ENCODE results near the gene GLYATL2. TPM values are rescaled to one million over a fixed set of nuclear protein-coding genes. Genes with fewer than 3 reads are reported as not detected.

Gene GLYATL2
- total and polyA plus RNA-seq, 9 of the 15 experiments (the other 6 are each of a cell fraction or from before 2014, with no cell fraction given): not detected

GRCh38 chr11:58786693-58787092, 57.8 kb downstream of the GLYATL2 start (continued):
- TF ChIP-seq ZNF561 (CRISPR knock-in tag; conservative IDR thresholded peaks at IDR 0.05) (no peak), ZBTB34 (CRISPR knock-in tag; IDR thresholded peaks at IDR 0.05) (no peak), SIN3B (IDR thresholded peaks at IDR 0.05; ENCODE audit: low read depth) (no peak), RNF219 (CRISPR knock-in tag; IDR thresholded peaks at IDR 0.05) (no peak), ZSCAN32 (CRISPR knock-in tag; IDR thresholded peaks at IDR 0.05) (no peak), ZNF644 (tag; IDR thresholded peaks at IDR 0.05; ENCODE audit: low read depth) (no peak), CHD4 (IDR thresholded peaks at IDR 0.05; ENCODE audit: insufficient read depth, insufficient replicate concordance, low read depth, low read length, poor library complexity, severe bottlenecking) (no peak), ZNF76 (CRISPR knock-in tag; IDR thresholded peaks at IDR 0.05; ENCODE audit: borderline replicate concordance) (no peak), NFE2L1 (tag; IDR thresholded peaks at IDR 0.05; ENCODE audit: borderline replicate concordance, low read depth) (peak; percentile 49), ZNF395 (CRISPR knock-in tag; IDR thresholded peaks at IDR 0.05) (0 out of 2 replicates have a peak, but pooled peaks have one; percentile 46), CBX8 (IDR thresholded peaks at IDR 0.05; ENCODE audit: borderline replicate concordance, extremely low read depth, low read depth, low read length, poor library complexity, severe bottlenecking) (no peak), ELF4 (CRISPR knock-in tag; IDR thresholded peaks at IDR 0.05) (no peak), THAP12 (CRISPR knock-in tag; IDR thresholded peaks at IDR 0.05) (no peak)

All from K562 (cell line).